Motor neuron (in vitro differentiated cells): ENCODE measurements around the gene VSNL1. TPM values are rescaled to one million over a fixed set of nuclear protein-coding genes. Genes with fewer than 3 reads are reported as not detected.

ENCODE experiments used
- ATAC-seq, 8 experiments: fragments of 200-7000 bp; cut with Tn5 transposase; replicated peaks in 6 of 8; 2 replicates each; pipeline ENCODE4 v1.8.0; 2021; ENCODE audit warnings: mild to moderate bottlenecking in 8 of 8, moderate library complexity in 8 of 8
- H3K27ac ChIP-seq, 2 donors: fragments of 250-450 bp; sonication (Bioruptor Pico); 2 replicates each; pipeline ENCODE4 v1.9.0; 2021; ENCODE audit warnings: antibody characterized with exemption in 2 of 2, mild to moderate bottlenecking in 2 of 2, moderate library complexity in 1 of 2
- H3K4me1 ChIP-seq, 2 donors: fragments of 250-450 bp; sonication (Bioruptor Pico); replicated peaks in 1 of 2; 2 replicates each; pipeline ENCODE4 v1.6.1; 2021; ENCODE audit warnings: antibody characterized with exemption in 2 of 2, mild to moderate bottlenecking in 2 of 2, moderate library complexity in 1 of 2
- H3K4me3 ChIP-seq, 5 donors: fragments of 250-450 bp; sonication (Bioruptor Pico); 2 replicates each; pipeline ENCODE4 v1.9.0; 2021; ENCODE audit warnings: antibody characterized with exemption in 5 of 5, mild to moderate bottlenecking in 5 of 5, moderate library complexity in 4 of 5
- WGBS, 10 experiments: fragments of 450-650 bp; shearing (Covaris generic); methylation state at CpG; one replicate each; pipeline ENCODE4 v1.0.0; 2022; 5-methylcytosine and 5-hydroxymethylcytosine counted together
- in situ Hi-C, 9 experiments: fragments of 400-800 bp; cut with MboI; loops; one replicate each; pipeline ENCODE4 v1.15.0; 2021; ENCODE audit warnings: low sequenced_read_pairs in 9 of 9, low pct_unique_long_range_greater_than_20kb in 2 of 9; ENCODE audit not compliant: unreplicated experiment in 9 of 9
- total RNA-seq, 8 experiments: library from RNA; unstranded; fragments of 300-600 nt; gene quantifications; 2 replicates each; pipeline versions ENCODE4 v1.2.3 to v1.2.4, GENCODE V29; 2022

Gene VSNL1
- total RNA-seq: 10 to 100 TPM in 4 of 8 experiments, 1 to 10 TPM in 2, under 1 TPM in 2; 0.27 to 14.9 (median 6.3) TPM

DNA sequence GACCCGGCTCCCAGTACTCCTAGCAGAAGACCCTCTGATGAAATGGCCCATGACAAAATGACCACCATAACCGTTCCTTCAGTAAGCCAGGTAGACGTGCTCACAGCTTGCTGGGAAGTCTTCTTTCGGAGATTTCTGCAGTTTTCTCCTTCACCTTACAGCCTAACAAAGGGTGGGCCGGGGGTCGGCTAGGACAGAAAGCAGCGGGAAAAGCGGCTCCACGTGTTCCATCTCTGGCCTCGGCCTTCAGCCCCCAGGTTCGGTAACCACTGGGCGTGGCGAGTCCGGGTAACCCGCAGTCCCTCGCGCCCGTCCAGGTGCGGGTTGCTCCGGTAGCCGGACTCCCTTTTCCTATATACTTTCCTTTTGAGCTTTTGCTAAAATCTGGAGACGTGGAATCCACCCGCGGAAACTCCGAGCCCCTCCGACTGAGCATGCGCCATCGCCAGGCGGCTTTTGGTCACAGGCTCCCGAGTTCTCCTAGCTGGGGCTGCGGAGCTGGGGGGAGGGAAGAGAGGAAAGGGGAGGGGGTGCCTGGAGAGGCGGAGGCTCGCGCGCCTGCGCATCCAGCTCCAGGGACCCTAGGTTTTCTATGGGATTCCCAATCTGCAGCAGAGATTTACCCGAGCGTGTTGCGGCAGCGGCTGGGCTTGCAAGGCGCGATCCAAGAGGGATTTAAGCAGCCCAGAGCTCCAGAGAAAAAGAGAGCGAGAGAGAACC lies at the start of gene VSNL1:
VSNL1 (plus strand) TSS at position 604 of the 720 bp plus-strand sequence. CDS start 51,379 bp downstream, outside the sequence.
- ATAC-seq: peak; percentile 50 to 86 (median 80)
- in situ Hi-C loops: no loop called here
- H3K4me1 ChIP-seq: peaks cover 6 to 14% of the 10 kb centered on the region in 2 donors
- no peak within 1 kb of the TSS for H3K27ac ChIP-seq
- 0 to 2% (median 0%) methylated on average over 1 to 9 of the region's 43 CpGs; no CpG with 5 or more reads in 6 of the 10 experiments for WGBS, 10 experiments
- H3K4me3 ChIP-seq: peak within 1 kb of the TSS; percentile 38 to 54 (median 50)

DNA sequence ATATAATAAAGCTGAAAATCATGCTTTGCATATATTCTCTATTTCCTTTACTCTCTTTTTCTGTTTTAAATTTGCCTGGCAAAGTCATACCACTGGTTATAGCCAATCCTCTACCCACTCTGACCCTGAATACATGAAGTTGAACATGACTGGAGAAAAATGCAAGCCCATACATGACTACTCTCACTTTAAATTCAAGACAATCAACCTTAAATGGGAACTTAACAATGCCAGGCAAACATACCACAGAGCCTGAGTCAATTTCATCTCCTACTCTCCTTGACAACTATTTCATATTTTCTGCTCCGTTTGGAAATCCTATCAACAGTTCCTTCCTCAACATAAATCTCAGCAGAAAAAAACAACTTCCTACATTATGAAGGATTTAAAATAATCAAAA lies 44.9 kb upstream of the VSNL1 start:
- no peaks in the 10 kb centered on the region for H3K4me1 ChIP-seq
- in situ Hi-C loops: no loop called here
- 0 to 92% (median 63%) methylated on average over 1 of the region's 1 CpG; no CpG with 5 or more reads in 1 of the 10 experiments for WGBS, 10 experiments
- ATAC-seq: no peak
- no peak overlapping the region for H3K4me3 ChIP-seq
- H3K27ac ChIP-seq: no peak overlapping the region

DNA sequence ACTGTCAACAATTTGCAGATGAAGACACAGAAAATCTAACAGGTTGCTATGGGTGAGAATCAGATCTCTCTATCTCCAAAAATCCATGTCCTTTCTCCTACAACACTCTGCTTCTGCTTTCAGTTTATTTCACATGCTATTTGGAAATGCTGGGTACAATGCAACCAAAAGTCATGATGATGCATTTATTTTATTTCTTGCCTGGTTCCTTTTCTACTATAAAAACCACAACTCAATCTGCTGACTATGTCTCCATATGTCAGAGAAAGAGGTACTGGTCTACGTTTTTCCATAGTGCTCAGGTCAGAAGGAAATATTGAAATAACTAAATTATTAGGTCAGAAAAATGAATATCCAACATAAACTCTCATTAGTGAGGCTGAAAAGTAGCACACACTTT lies 42.8 kb upstream of the VSNL1 start:
- Histone ChIP-seq H3K27ac (no peak overlapping the region), H3K4me1 (no peaks in the 10 kb centered on the region), H3K4me3 (no peak overlapping the region)
- no peak for ATAC-seq
- WGBS, 10 experiments: 0 to 88% (median 41%) methylated on average over 1 of the region's 1 CpG; no CpG with 5 or more reads in 2 of the 10 experiments
- in situ Hi-C loops: no loop called here

- no peak overlapping the region for H3K4me3 ChIP-seq
- H3K4me1 ChIP-seq: no peaks in the 10 kb centered on the region
- ATAC-seq: peak in 2 of 8 experiments; percentile 76 to 81
- in situ Hi-C loops: no loop called here
- WGBS, 10 experiments: 28 to 100% (median 90%) methylated on average over 1 to 2 of the region's 2 CpGs; no CpG with 5 or more reads in 1 of the 10 experiments
- H3K27ac ChIP-seq: no peak overlapping the region
Observed at GRCh38 chr2:17506736-17507616, 33.5 kb upstream of the VSNL1 start.

- in situ Hi-C loops: no loop called here
- ATAC-seq: no peak
- no peak overlapping the region for H3K4me3 ChIP-seq
- peaks cover 2% of the 10 kb centered on the region in 2 donors for H3K4me1 ChIP-seq
- no peak overlapping the region for H3K27ac ChIP-seq
Observed at GRCh38 chr2:17515652-17516051, 24.8 kb upstream of the VSNL1 start.

GRCh38 chr2:17517481-17518211 lies 22.9 kb upstream of the VSNL1 start:
- peak overlapping the region; percentile 35 to 48 (median 44) for H3K4me3 ChIP-seq
- peak; percentile 6 to 57 (median 42) for ATAC-seq
- peaks cover 2% of the 10 kb centered on the region in 2 donors for H3K4me1 ChIP-seq
- 0 to 81% (median 42%) methylated on average over 1 to 8 of the region's 8 CpGs for WGBS, 10 experiments
- in situ Hi-C loops: no loop called here
- no peak overlapping the region for H3K27ac ChIP-seq

GRCh38 chr2:17518212-17519154 lies 22.0 kb upstream of the VSNL1 start, which contains the start of gene RAD51AP2:
Gene RAD51AP2, minus strand, starts transcription at chr2:17518440. Its CDS starts 25 bp downstream, at chr2:17518415.
- peak; percentile 94 to 99 (median 97) for ATAC-seq
- in situ Hi-C loops: no loop called here
- Histone ChIP-seq H3K4me1 (peaks cover 2% of the 10 kb centered on the region in 2 donors), H3K4me3 (peak within 1 kb of the TSS; percentile 35 to 48 (median 44)), H3K27ac (no peak within 1 kb of the TSS)
- WGBS, 10 experiments: 0 to 46% (median 10%) methylated on average over 2 to 12 of the region's 38 CpGs; no CpG with 5 or more reads in 1 of the 10 experiments

- Histone ChIP-seq H3K27ac (no peak overlapping the region), H3K4me3 (no peak overlapping the region), H3K4me1 (peaks cover 2% of the 10 kb centered on the region in 2 donors)
- in situ Hi-C loops: no loop called here
- no peak for ATAC-seq
Observed at GRCh38 chr2:17519486-17519885, 21.0 kb upstream of the VSNL1 start.

- Histone ChIP-seq H3K27ac (no peak overlapping the region), H3K4me1 (peaks cover 2% of the 10 kb centered on the region in 2 donors), H3K4me3 (no peak overlapping the region)
- ATAC-seq: no peak
- in situ Hi-C loops: no loop called here
- 0 to 100% (median 82%) methylated on average over 1 to 2 of the region's 2 CpGs; no CpG with 5 or more reads in 1 of the 10 experiments for WGBS, 10 experiments
Observed at GRCh38 chr2:17520761-17521160, 19.7 kb upstream of the VSNL1 start.

GRCh38 chr2:17521621-17522020 lies 18.9 kb upstream of the VSNL1 start:
- H3K27ac ChIP-seq: no peak overlapping the region
- H3K4me1 ChIP-seq: peaks cover 2% of the 10 kb centered on the region in 2 donors
- ATAC-seq: no peak
- WGBS, 10 experiments: 34 to 100% (median 90%) methylated on average over 1 to 2 of the region's 2 CpGs; no CpG with 5 or more reads in 1 of the 10 experiments
- no peak overlapping the region for H3K4me3 ChIP-seq
- in situ Hi-C loops: no loop called here

- H3K4me3 ChIP-seq: no peak overlapping the region
- WGBS, 10 experiments: 55 to 97% (median 84%) methylated on average over 3 to 6 of the region's 6 CpGs
- peaks cover 2% of the 10 kb centered on the region in 2 donors for H3K4me1 ChIP-seq
- in situ Hi-C loops: no loop called here
- H3K27ac ChIP-seq: no peak overlapping the region
- ATAC-seq: no peak
Observed at GRCh38 chr2:17522303-17522702, 18.2 kb upstream of the VSNL1 start.

DNA sequence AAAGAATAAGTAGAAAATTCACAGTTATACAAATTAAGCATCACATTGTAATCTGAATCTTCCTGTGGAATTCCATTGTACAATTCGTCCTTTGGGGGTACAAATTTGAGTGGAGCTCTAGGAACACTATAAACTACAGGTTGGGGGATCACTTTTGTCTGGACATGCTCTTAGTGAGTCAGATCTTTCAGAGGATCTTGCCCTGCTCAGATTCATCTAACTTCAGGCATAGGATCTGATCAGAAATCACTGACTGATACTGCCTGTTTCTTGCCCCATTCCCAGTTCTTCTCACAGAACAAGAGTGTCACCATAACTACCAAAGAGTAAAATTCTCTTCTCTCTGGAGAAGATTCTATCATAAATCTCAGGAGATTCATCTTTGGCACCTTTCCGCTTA lies 10.7 kb upstream of the VSNL1 start:
- Histone ChIP-seq H3K4me3 (no peak overlapping the region), H3K4me1 (no peaks in the 10 kb centered on the region), H3K27ac (no peak overlapping the region)
- WGBS, 10 experiments: 47 to 100% (median 79%) methylated on average over 1 to 2 of the region's 2 CpGs; no CpG with 5 or more reads in 2 of the 10 experiments
- in situ Hi-C loops: no loop called here
- no peak for ATAC-seq
